GM19025 (cell line): ENCODE data around the gene CNKSR3.

ENCODE experiments used
- ATAC-seq: cut with Tn5 transposase; IDR thresholded peaks from one replicate; pipeline ENCODE4 v1.9.1; 2021; ENCODE audit warnings: mild to moderate bottlenecking, low read depth, moderate library complexity; ENCODE audit not compliant: unreplicated experiment

Gene CNKSR3

GRCh38 chr6:154429711-154430110, 80.8 kb downstream of the CNKSR3 start:
- ATAC-seq = no peak

GRCh38 chr6:154428897-154429296, 81.6 kb downstream of the CNKSR3 start:
- ATAC-seq = no peak

GRCh38 chr6:154427446-154427845, 83.0 kb downstream of the CNKSR3 start:
- ATAC-seq = no peak

- no peak for ATAC-seq
Observed at GRCh38 chr6:154426997-154427396, 83.5 kb downstream of the CNKSR3 start.

DNA sequence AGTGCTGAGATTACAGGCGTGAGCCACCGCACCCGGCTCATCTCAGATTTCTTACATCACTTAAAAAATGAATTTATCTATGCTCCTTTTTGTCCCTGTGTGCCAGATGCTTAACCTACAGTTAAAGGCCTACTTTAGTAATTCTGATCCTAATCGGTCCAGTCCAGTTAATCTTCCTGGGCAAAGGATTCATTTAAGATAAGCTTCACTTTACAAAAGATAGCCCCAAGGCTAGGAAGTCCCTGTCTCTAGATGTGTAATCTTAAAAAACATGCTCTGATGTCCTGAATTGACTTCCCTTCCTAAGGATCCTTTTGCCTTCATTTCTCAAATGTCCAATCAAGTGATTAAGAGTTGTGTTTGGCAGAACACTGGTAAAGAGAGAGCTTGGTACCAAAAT, 85.5 kb downstream of the CNKSR3 start:
- no peak for ATAC-seq

GRCh38 chr6:154414021-154414813, 96.3 kb downstream of the CNKSR3 start:
- peak; percentile 54 for ATAC-seq

GRCh38 chr6:154412106-154412820, 98.2 kb downstream of the CNKSR3 start:
- no peak for ATAC-seq

DNA sequence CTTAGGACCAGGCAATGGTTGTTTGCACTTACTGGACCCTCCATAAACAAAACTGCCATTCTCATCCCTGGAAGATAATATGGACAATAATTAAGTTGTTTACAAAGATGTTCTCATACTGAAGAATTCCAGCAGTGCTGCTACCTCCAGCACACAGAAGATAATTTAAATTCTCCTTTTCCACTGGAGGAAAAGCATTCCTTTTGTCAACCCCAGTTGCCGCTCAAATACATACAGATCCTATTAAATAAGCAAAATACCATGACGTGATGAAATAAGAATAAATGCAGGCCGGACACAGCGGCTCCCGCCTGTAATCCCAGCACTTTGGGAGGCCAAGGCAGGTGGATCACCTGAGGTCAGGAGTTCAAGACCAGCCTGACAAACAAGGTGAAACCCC, 99.4 kb downstream of the CNKSR3 start:
- ATAC-seq = no peak

- no peak for ATAC-seq
Observed at GRCh38 chr6:154410619-154411072, 99.8 kb downstream of the CNKSR3 start.

- no peak for ATAC-seq
Observed at GRCh38 chr6:154408891-154409500, 101.5 kb downstream of the CNKSR3 start.

DNA sequence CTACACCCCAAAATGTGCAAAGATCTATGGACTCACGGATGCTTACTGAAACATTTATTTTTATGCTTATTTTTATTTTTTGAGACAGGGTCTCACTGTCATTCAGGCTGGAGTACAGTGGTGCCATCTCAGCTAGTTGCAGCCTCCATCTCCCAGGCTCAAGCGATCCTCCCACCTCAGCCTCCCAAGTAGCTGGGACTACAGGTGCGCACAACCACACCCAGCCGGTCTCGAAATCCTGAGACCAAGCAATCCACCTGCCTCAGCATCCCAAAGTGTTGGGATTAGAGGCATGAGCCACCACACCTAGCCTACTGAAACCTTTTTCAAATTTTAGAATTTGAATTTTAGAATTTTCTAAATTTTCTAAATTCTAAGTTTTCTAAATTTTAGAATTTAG, 103.0 kb downstream of the CNKSR3 start:
- no peak for ATAC-seq

GRCh38 chr6:154406869-154407268, 103.6 kb downstream of the CNKSR3 start:
- no peak for ATAC-seq

DNA sequence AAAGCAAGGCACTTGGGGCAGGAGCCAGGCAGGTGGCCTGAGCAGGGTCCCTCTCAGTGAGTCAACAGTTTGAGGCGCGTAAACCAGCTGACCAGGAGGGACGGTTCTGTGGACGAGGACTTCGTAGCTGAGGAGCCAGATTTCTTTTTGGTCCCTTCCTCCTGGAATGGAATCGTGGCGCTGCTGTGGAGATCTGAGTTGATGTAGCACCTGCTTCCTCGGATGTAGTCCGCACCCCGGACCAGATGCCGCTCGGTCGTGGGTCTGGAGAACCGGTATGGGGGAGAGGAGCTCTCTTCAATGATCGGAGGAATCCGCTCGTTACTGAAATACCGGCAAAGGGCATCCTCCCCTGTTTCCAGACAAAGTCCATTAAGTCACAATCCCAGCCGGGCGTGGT, 104.2 kb downstream of the CNKSR3 start:
- no peak for ATAC-seq

GRCh38 chr6:154404791-154405400, 105.6 kb downstream of the CNKSR3 start:
- peak; percentile 42 for ATAC-seq

- no peak for ATAC-seq
Observed at GRCh38 chr6:154403788-154404187, 106.7 kb downstream of the CNKSR3 start.

DNA sequence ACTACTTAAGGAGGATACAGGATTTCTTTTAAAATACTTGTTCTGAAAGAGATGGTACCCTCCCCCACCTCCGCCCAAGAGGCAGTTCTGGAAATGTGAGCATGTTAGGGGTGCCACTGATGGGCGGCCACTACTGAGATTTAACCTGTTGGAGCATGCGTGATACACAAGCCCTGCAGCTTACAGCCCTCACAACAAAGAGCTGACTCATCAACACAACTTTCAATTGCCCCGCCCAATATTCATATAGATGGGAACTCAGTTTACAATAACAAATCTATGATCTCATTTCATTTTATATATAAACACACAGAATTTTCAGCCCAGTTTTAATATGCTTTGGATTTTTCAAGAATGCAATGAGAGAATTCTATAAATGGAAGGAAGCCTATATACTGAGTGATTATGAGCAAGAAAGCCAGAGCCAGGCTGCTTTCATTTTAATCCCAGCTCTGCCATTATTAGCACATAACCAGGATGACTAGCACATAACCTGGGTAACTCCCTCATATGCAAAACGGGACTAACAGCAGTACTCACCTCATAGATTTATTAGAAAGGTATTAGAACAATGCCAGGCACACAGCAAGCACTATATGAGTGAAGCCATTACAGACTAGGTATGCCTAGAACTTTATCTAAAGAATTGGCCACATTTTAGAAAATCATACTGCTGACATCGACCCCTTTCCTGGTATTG, 108.3 kb downstream of the CNKSR3 start:
- ATAC-seq = no peak

DNA sequence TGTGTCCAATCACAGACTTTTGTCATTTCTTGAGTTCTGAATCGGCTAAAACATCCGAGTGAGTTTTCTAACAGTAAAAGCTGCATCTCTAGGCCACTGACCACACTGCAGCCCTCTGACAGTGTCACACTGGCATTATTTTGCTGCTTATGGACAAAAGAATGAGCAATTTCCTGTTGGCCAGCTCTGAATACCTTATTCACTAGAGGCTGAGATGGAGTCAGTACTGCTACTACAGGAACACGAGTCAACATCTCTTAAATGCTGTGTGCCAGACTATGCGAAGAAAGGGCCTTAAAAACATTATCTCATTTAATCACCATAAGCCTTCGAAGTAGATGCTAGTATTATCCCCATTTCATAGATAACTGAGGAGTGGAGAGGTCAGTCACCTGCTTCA, 111.4 kb downstream of the CNKSR3 start:
- no peak for ATAC-seq

GRCh38 chr6:154397491-154398195, 112.8 kb downstream of the CNKSR3 start:
- ATAC-seq = no peak

DNA sequence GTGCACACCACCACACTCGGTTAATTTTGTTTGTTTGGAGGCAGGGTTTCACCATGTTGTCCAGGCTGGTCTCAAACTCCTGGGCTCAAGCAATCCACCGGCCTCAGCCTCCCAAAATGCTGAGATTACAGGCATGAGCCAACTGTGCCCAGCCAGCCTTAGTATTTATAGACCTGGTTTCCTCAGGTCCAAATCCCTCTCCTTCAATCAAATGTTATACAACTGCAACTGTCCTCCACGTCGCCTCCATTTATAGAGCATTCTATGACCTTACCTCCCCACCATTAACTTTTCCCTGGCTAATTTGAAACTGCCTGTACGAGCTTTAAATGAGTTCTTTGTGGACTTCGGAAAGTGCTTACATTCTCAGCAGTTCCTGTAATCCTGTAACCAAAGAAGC, 114.6 kb downstream of the CNKSR3 start:
- no peak for ATAC-seq

GRCh38 chr6:154395316-154395715, 115.2 kb downstream of the CNKSR3 start:
- ATAC-seq = no peak
